GM18502 (cell line): ENCODE measurements around the gene C2CD2.

Experiments
- ATAC-seq: cut with Tn5 transposase; IDR thresholded peaks from one replicate; pipeline ENCODE4 v1.9.1; 2021; ENCODE audit warnings: mild to moderate bottlenecking; ENCODE audit not compliant: unreplicated experiment, poor library complexity

The C2CD2 gene

DNA sequence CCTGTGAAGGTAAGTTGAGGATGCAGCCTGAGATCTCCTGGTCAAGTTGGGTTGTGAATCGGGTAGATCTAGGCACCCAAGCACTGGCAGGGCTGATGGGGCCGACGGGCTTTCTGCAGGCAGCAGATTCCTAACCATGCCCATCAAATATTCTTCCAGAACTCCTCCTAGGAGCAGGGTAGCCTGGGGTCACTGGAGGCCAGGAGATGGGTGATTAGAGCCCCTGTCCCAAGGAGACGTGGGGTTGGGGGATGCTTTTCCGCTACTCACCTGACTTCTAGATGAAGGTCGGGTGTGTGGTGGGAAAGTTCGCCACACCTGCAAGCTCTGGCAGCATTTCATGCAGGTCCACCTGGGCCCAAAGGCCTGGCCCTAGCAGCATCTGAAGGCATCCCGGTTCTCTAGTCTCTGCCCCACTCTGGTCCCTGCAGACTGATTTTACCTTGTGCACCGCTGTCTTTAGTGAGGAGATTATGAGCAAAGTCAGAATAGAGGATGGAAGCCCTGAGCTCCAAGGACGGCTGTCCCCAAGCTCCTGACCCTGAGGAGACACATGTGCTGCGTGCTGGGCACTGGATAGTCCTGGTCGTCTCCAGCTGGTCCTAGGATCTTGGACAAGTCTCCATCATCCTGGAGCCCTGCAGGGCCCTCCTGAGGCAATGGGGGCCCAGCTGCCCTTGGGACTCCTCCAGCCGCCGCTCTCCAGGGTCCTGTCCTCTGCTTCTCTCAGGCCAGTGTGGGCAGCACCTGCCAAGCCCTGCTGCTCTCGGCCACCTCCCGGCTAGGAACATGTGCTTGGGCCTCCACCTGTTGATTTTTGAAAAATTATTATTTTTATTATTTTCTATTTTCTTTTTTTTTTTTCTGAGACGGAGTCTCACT lies 21.8 kb upstream of the C2CD2 start:
- ATAC-seq, result no peak

DNA sequence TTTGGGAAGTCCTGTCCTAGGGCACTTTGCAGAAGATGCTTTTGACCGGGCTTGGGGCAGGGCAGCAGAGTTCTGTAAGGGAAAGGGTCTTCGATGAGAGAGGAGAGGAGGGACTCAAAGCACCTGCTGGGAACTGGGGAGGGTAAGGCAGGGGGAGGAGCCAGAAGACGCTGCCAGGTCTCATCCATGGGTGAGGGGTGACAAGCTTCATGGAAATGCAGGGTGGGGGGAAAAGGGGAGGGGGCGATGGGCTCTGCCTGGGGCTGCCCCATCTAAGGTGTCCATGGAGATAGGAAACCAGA lies 20.9 kb upstream of the C2CD2 start:
- ATAC-seq, result no peak

- no peak for ATAC-seq
These were observed 20.3 kb upstream of the C2CD2 start for GRCh38 chr21:41973861-41974751.

DNA sequence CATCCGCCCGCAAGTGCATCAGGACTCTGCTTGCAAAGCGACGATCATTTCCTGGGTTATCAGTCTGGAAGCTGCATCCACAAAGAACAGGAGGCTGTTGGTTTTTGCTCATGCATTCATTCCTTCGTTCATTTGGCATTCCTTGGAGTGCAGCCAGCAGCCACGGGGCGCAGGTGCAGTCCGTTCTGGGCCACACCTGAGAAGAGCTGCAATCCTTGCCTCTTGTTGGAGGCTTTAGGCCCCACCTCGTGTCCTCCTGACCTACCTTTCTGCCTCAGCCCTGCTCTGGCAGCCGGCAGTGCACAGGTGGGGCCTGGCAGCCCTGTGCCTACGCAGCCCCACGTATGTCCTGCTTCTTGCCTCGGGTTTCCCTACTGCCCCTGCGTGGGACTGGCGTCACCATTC lies 19.6 kb upstream of the C2CD2 start:
- no peak for ATAC-seq

- no peak for ATAC-seq
These were observed 18.8 kb upstream of the C2CD2 start for GRCh38 chr21:41972511-41973205.

DNA sequence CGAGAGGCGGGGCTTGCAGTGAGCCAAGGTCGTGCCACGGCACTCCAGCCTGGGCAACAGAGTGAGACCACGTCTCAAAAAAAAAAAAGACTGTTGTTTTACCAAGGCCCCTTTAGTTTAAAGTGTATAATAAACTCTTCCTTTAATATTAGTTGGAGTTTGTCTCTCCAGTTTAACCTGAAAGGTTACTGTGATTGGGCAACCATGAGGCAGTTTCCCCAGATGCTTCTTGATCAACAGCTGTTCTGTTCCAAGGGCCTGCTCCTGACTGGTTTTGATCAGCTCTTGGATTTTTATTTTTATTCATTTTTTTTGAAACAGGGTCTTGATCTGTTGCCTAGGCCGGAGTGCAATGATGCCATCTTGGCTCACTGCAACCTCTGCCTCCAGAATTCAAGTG lies 18.1 kb upstream of the C2CD2 start:
- ATAC-seq, result no peak

- ATAC-seq, result no peak
These were observed 17.2 kb upstream of the C2CD2 start for GRCh38 chr21:41970751-41971653.

DNA sequence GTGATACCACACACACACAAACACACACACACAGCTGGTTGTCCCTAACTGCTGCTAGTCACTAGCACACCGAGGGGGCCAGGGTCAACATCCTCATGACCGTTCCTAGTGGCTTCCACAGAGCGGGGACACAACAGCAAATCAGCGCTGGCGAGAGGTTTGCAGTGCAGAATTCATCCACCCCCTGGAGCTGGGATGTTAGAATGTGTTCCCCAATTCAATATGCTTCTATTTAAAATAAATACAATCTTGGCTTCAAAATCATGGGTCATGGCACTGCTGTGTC lies 16.2 kb upstream of the C2CD2 start:
- ATAC-seq, result no peak

GRCh38 chr21:41967708-41968107 lies 13.9 kb upstream of the C2CD2 start:
- no peak for ATAC-seq

- no peak for ATAC-seq
These were observed 13.2 kb upstream of the C2CD2 start for GRCh38 chr21:41966872-41967621.

GRCh38 chr21:41966041-41966833 lies 12.4 kb upstream of the C2CD2 start:
- ATAC-seq, result no peak

GRCh38 chr21:41965461-41966013 lies 11.7 kb upstream of the C2CD2 start:
- no peak for ATAC-seq

GRCh38 chr21:41965045-41965444 lies 11.2 kb upstream of the C2CD2 start:
- ATAC-seq, result no peak

- no peak for ATAC-seq
These were observed 10.4 kb upstream of the C2CD2 start for GRCh38 chr21:41964171-41964570.

DNA sequence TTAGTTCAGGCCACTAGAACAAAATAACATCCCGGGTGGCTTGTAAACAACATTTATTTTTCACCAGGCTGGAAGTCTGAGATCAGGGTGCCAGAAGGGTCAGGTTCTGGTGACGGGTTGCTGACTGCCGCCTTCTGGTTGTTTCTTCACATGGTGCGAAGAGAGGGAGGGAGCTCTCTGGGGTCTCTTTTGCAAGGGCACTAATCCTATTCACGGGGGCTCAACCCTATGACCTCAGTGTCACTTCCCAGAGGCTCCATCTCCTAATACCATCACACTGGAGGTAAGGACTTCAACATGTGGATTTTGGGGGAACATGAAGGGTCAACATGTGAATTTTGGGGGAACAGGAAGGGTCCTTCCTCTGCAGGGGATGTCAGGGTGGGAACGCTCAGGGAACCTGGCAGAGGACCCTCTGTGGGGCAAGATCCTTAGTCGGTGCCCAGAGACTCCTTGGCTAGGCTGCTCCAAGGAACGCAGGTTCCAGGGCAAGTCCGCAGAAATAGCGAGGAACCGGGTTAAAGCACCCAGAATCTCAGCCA lies 8.7 kb upstream of the C2CD2 start:
- no peak for ATAC-seq

- ATAC-seq, result no peak
These were observed 7.9 kb upstream of the C2CD2 start for GRCh38 chr21:41961753-41962152.

- ATAC-seq, result no peak
These were observed 7.5 kb upstream of the C2CD2 start for GRCh38 chr21:41961282-41961701.

- no peak for ATAC-seq
These were observed 6.6 kb upstream of the C2CD2 start for GRCh38 chr21:41960386-41960785.
